Central memory CD8-positive, alpha-beta T cell (primary cell): ENCODE results near the gene COQ9.
A peak's percentile ranks its signal among the peaks of the same experiment; 100 is the strongest.
"Not testable (repeated sequence)": the region's sequence is repeated elsewhere in the genome, so short reads cannot be mapped to it uniquely, and the experiment has no call there.

ENCODE experiments used
- ATAC-seq: fragments of 150-1000 bp; cut with Tn5 transposase; replicated peaks from 2 replicates; pipeline ENCODE4 v1.10.0; 2022; ENCODE audit warnings: mild to moderate bottlenecking, moderate FRiP score, moderate number of reproducible peaks; ENCODE audit not compliant: poor library complexity, severe bottlenecking; ENCODE audit errors: extremely low read depth
- DNase-seq, 2 donors: peaks; one replicate each; pipeline ENCODE4 v3.0.0; 2021; ENCODE audit warnings: low spot score in 2 of 2
- H3K27ac Mint-ChIP-seq: one replicate; pipeline ENCODE4 v1.8.0; 2022; ENCODE audit warnings: low read depth, mild to moderate bottlenecking, moderate library complexity, mixed read lengths
- H3K27me3 Mint-ChIP-seq: one replicate; pipeline ENCODE4 v1.8.0; 2022; ENCODE audit warnings: mixed read lengths
- H3K36me3 Mint-ChIP-seq: one replicate; pipeline ENCODE4 v1.8.0; 2022; ENCODE audit warnings: mild to moderate bottlenecking, moderate library complexity, mixed read lengths; ENCODE audit not compliant: insufficient read depth
- H3K4me1 Mint-ChIP-seq: one replicate; pipeline ENCODE4 v1.8.0; 2022; ENCODE audit warnings: mixed read lengths
- H3K4me3 Mint-ChIP-seq: one replicate; pipeline ENCODE4 v1.8.0; 2022; ENCODE audit warnings: mild to moderate bottlenecking, moderate library complexity, mixed read lengths
- H3K9me3 Mint-ChIP-seq: one replicate; pipeline ENCODE4 v1.8.0; 2022; ENCODE audit warnings: mixed read lengths

COQ9 gene, protein sequence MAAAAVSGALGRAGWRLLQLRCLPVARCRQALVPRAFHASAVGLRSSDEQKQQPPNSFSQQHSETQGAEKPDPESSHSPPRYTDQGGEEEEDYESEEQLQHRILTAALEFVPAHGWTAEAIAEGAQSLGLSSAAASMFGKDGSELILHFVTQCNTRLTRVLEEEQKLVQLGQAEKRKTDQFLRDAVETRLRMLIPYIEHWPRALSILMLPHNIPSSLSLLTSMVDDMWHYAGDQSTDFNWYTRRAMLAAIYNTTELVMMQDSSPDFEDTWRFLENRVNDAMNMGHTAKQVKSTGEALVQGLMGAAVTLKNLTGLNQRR

DNA sequence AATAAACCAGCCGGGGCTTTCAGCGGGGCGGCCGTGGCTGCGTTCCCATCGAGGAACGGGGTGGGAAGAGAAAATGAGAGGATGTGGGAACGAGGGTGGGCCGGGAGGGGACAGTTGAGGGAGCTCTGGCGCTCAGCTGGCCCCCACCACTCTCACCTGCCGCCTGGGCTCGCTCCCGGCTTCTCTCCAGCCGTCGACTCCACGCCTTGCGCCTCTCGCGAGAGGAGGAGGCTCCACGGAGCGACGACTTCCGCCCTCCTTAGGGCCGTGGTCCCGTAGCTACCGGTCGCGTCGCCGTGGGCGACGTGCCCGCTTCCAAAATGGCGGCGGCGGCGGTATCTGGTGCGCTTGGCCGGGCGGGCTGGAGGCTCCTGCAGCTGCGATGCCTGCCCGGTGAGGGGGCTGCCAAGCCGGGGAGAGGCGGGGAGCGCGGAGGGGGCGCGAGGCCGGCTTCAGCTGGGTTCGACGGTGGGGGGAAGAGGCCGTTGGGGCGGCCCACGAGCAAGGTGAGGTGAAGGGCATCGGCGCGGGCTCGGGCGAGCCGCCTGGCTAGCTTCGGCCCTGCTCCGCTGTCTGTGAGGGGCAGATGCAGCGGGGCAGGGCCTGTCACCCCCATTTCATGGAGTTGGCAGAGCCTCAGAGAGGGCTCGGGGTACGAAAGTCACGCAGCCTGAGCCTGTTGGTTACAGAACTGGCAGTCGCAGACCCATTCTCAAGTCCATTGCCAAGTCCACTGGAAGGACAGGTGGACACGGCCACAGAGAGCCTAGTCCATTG lies at the start of gene COQ9, which contains the start of gene CIAPIN1:
TSS of gene COQ9 (plus strand) at position 294 of the 777 bp plus-strand sequence. CDS start at position 321, 27 bp downstream.
TSS of gene CIAPIN1 (minus strand) at position 200 of the 777 bp plus-strand sequence. CDS start 6,457 bp downstream, outside the sequence.
- DNase-seq (peak; percentile 71 to 85), ATAC-seq (peak; percentile 100)
- Mint-ChIP-seq H3K4me1 (peaks cover 19% of the 10 kb centered on the region), H3K27ac (peak within 1 kb of the TSS; percentile 90), H3K4me3 (peak within 1 kb of the TSS; percentile 89), H3K9me3 (no peaks in the 10 kb centered on the region), H3K27me3 (no peaks in the 10 kb centered on the region), H3K36me3 (peaks cover 9% of the 10 kb centered on the region)

DNA sequence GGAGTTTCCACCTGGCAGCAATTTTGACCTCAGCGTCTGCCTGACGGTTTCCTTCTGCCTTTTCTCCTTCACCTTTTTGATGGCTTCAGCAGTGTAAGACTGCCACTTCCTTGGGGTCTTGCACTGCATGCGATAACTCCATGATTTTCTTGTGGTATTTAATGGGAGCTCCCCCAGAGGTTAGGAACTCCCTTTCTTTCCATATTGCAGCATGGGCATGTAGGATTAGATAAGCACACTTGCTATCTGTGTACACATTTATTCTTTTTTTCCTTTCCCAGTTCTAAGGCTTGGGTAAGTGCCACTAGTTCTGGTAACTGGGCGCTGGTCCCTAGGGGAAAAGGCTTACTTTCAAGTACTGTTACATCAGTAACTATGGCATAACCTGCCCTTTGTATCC lies 49.8 kb upstream of the COQ9 start:
- ATAC-seq: not testable (repeated sequence)

DNA sequence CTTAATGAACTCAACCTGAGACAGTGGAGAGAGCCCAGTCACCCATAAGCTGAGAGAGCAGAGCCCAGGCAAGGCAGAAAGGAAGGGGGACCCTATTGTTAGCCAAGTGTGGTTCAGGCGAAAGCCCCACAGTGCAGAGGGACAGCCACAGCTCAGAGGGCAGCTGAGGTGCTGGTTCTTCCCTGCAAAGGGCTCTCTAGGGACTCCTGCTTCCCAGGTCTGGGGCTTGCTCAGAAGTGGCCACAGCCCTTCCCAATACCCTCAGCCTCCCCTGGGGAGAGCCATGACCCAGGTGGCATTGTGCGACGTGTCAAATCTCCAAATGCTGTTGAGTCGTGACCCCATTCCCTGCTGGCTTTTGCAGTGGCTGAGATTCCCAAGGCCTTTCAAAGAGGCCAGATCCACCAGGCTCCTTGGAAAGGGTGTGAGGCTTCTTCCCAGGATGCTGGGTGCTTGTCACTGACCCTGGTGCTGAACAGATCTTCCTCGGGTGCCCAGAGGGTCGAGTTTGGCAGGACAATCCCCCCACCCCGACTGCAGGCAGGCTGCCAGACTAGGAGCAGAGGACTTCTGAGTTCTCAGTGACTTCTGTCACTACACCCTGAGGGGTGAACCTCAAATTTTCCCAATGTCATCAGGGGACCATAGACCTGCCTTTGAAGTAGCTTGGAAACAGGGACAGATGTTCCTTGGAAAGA lies 45.2 kb upstream of the COQ9 start:
- no peak for DNase-seq
- no peak for ATAC-seq
- Mint-ChIP-seq H3K9me3 (no peaks in the 10 kb centered on the region), H3K4me3 (no peak overlapping the region), H3K36me3 (no peaks in the 10 kb centered on the region), H3K27me3 (no peaks in the 10 kb centered on the region), H3K27ac (no peak overlapping the region), H3K4me1 (peaks cover 6% of the 10 kb centered on the region)

More for the DNA sequence above, 49.8 kb upstream of the COQ9 start:
- DNase-seq, H3K4me1 Mint-ChIP-seq, H3K4me3 Mint-ChIP-seq, H3K9me3 Mint-ChIP-seq, H3K36me3 Mint-ChIP-seq, H3K27ac Mint-ChIP-seq: not testable (repeated sequence)
- peaks cover 12% of the 10 kb centered on the region for H3K27me3 Mint-ChIP-seq

DNA sequence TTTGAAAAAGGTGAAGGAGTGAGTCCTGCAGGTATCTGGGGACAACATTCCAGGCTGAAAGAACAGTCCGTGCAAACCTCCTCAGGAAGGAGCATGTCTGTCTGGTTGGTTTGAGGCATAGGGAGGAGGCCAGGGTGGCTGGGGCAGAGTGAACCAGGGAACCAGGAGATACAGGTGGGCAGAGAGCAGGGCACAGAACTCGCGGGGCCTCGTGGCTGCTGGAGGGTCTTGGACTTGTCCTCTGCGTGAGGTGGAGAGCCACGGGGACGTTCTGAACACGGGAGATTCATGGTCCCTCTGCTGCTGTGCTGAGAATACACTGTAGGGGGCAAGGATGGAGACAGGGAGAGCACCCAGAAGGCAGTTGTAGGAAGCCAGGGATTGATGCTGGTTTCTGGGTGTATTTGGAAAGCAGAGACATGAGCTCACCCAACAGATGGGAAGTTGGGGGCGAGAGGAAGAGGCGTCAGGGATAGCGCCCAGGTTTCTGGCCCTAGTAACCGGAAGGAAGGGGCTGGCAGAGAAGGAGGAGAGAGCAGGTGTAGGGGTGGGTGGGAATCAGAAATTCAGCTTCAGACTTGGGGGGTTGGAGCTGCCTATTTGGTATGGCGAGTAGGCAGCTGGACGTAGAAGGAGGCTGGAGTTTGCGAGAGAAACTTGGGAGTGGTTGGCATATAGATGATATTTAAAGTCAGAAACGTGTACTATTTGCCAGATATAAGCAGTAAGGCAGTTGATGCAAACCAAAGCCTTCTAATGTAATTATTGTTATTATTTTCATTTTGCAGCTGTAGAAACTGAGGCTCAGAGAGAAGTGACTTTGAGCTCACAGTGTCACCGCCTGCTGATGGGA lies 43.1 kb upstream of the COQ9 start, which contains the start of gene CCL17:
TSS of gene CCL17 (plus strand) at position 803 of the 853 bp plus-strand sequence. CDS start 9,166 bp downstream, outside the sequence.
- no peak within 1 kb of the TSS for H3K4me3 Mint-ChIP-seq
- H3K9me3 Mint-ChIP-seq: no peaks in the 10 kb centered on the region
- no peak for ATAC-seq
- peaks cover 6% of the 10 kb centered on the region for H3K4me1 Mint-ChIP-seq
- DNase-seq: no peak
- H3K27ac Mint-ChIP-seq: no peak within 1 kb of the TSS
- no peaks in the 10 kb centered on the region for H3K36me3 Mint-ChIP-seq
- H3K27me3 Mint-ChIP-seq: no peaks in the 10 kb centered on the region

DNA sequence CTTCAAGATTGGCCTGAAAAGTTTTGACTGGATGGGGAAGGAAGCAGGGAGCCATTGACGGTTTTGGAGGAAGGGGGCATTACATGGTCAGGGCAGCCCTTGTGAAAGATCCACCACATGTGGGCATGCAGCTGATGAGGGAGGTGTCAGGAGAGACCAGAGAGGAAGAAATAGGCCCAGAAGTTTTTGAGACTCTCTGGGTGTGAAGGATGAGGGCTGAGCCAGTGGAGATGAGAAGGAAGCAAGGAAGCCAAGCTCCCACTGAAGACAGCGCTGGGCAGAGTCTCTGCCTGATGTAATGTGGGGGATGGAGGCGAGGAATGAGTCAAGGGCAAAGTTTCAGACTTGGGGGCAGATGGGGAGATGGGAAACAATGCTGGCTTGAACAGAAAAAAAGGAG lies 42.2 kb upstream of the COQ9 start:
- Mint-ChIP-seq H3K27me3 (no peaks in the 10 kb centered on the region), H3K4me1 (peaks cover 6% of the 10 kb centered on the region), H3K9me3 (no peaks in the 10 kb centered on the region), H3K4me3 (no peak overlapping the region), H3K36me3 (no peaks in the 10 kb centered on the region), H3K27ac (no peak overlapping the region)
- no peak for DNase-seq
- no peak for ATAC-seq

DNA sequence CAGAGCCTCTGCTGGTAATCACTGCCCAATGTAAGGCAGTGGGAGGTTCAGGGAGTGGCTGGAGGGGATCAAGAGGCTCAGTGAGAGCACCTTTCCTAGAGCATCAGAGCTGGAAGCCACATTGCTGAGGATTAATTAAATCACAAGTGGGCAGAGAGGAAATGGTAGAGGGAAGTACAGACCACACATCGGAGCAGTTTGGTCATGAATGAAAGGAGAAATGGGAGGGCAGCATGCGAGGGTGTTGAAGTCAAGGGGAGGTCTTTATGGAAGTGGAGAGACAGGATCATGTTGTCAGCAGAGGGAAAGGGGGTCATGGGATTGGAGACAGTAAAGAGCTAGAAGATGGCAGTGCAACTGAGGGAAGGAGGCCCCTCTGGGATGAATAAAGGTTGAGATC lies 40.4 kb upstream of the COQ9 start:
- H3K9me3 Mint-ChIP-seq: no peaks in the 10 kb centered on the region
- no peak overlapping the region for H3K27ac Mint-ChIP-seq
- DNase-seq: no peak
- no peaks in the 10 kb centered on the region for H3K36me3 Mint-ChIP-seq
- no peak for ATAC-seq
- H3K4me1 Mint-ChIP-seq: peaks cover 6% of the 10 kb centered on the region
- H3K4me3 Mint-ChIP-seq: no peak overlapping the region
- H3K27me3 Mint-ChIP-seq: no peaks in the 10 kb centered on the region

DNA sequence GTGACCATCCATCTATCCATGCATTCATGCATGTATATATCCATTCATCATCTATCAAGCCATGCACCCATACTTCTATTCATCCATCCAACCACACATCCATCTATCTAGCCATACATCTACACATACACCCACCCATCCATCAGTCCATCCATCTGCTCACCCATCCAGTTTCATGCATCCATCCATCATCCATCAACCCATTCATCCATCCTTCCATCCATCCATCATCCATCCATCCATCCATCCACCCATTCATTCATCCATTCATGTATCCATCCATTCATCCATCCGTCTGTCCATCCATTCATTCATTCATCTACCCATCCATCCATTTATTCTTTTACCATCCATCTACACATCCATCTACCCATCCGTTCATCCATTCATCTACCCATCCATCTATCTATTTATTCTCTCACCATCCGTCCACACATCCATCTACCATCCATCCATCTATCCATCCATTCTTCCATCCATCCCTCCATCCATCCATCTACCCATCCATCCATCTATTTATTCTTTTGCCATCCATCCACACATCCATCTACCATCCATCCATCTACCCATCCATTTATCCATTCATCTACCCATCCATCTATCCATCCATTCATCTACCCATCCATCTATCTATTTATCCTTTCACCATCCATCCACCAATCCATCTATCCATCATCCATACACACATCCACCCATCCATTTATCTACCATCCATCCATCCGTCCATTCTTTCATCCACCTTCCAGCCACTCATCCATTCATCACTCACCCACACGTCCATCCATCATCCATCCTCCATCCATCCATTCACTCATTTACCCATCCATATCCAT lies 39.5 kb upstream of the COQ9 start:
- Mint-ChIP-seq H3K36me3 (no peaks in the 10 kb centered on the region), H3K9me3 (no peaks in the 10 kb centered on the region), H3K4me1 (peaks cover 6% of the 10 kb centered on the region), H3K4me3 (no peak overlapping the region), H3K27me3 (no peaks in the 10 kb centered on the region), H3K27ac (no peak overlapping the region)
- DNase-seq: no peak
- no peak for ATAC-seq

DNA sequence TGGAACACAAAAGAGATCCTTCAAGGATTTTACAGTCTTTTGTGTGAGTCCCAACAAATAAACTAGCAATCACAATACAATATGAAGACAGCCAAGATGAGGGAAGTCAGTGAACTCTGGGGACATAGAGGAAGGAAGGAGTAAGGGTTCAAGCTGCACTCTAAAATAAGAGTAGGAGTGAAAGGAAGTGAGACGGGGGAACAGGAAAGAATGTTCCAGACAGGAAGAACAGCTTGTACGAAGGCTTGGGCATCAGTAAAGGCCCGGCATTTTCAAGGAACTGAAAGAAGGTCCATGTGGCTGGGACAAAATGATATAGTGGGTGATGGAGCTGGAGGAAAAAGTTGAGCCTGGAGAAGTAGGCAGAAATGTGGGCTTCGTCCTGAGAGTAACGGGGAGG lies 38.2 kb upstream of the COQ9 start:
- peaks cover 1% of the 10 kb centered on the region for H3K36me3 Mint-ChIP-seq
- no peak overlapping the region for H3K27ac Mint-ChIP-seq

DNA sequence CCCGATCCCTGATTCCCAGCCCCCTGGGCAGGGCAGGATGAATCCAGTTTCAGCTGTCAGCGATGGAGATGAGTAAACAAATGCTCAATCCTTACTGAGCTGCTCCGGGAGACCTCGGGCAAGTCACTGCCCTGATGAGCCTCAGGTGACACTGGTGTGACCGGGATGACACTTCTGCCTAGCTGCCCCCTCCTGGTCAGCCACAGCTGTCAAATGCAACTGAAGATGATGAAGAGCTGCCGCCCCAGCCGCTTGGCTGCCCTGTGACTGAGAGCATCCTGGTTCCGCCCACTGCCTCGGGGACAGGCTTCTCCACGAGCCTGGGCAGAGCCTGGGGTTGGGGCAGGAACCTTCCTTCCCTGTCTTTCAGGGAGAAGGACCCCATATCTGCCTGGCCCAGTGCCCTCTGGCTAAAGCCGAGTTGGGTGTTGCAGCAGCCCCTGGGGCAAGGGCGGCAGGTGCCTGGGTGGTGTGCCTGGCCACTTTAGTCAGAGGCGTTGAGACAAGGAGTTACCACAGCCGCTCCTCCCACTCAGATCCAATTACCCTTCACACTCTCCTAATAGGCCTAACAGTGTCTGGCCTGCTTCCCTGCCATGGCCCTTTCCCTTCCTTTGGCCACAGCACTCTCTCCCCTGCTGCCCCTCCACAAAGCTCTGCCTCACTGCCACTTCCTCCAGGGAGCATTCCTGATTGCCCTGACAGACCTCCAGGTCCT lies 37.2 kb upstream of the COQ9 start:
- H3K4me3 Mint-ChIP-seq: no peak overlapping the region
- ATAC-seq (no peak), DNase-seq (no peak)
- no peaks in the 10 kb centered on the region for H3K27me3 Mint-ChIP-seq
- peaks cover 2% of the 10 kb centered on the region for H3K4me1 Mint-ChIP-seq
- no peak overlapping the region for H3K27ac Mint-ChIP-seq
- H3K36me3 Mint-ChIP-seq: peaks cover 1% of the 10 kb centered on the region
- H3K9me3 Mint-ChIP-seq: no peaks in the 10 kb centered on the region

More for the DNA sequence above, 38.2 kb upstream of the COQ9 start:
- H3K4me1 Mint-ChIP-seq: peaks cover 6% of the 10 kb centered on the region
- no peaks in the 10 kb centered on the region for H3K9me3 Mint-ChIP-seq
- no peak overlapping the region for H3K4me3 Mint-ChIP-seq
- ATAC-seq (no peak), DNase-seq (no peak)
- no peaks in the 10 kb centered on the region for H3K27me3 Mint-ChIP-seq

DNA sequence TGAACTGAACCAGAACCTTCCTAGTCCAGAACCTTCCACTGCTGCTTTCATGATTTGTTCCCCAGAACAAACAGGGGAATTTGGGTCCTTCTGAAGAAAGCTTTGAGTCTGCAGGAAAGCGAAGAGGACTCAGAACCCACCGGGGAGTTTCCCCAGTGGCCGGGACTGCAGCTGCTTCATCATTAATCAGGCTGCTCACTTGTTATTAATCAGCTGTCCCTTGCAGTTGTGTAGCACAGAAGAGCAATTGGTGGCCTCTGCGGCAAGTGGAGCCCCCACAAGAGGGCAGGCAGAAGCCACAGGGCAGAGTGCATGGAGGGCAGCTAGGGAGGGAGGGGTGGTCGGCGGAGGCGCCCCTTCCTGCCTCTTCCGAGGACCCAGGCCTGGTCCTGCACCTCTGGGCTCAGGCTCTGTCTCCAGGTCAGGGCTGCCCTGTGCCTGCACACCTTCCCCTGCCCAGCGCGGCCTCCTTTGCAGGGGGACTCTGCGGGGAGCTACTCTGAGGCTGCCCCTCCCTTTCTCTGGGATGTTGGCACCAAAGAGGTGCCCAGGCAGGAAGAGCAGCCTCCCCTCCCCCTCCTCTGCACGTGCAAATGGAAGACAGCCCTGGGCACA lies 35.8 kb upstream of the COQ9 start:
- Mint-ChIP-seq H3K4me1 (peaks cover under 1% of the 10 kb centered on the region), H3K27ac (no peak overlapping the region)

More for the DNA sequence above, 35.8 kb upstream of the COQ9 start:
- Mint-ChIP-seq H3K36me3 (peaks cover 1% of the 10 kb centered on the region), H3K4me3 (no peak overlapping the region), H3K9me3 (no peaks in the 10 kb centered on the region), H3K27me3 (no peaks in the 10 kb centered on the region)
- ATAC-seq: no peak
- DNase-seq: no peak
